Heart left ventricle (tissue), 16 donors: ENCODE measurements around the gene PLEKHA1. TPM values are rescaled to one million over a fixed set of nuclear protein-coding genes. Genes with fewer than 3 reads are reported as not detected.

Experiments used
- ATAC-seq, 4 donors: fragments of 200-7000 bp; cut with Tn5 transposase; one replicate each; pipeline ENCODE4 v1.9.1; 2020 to 2022; ENCODE audit warnings: moderate library complexity in 4 of 4, mild to moderate bottlenecking in 3 of 4, moderate number of reproducible peaks in 1 of 4
- DNase-seq, 5 donors: peaks; one replicate each; pipeline ENCODE4 v3.0.0-alpha.2; 2020
- H3K27ac ChIP-seq, 12 donors: fragments of 200-600 bp; sonication (generic) in 4 of 12; one replicate each; pipeline versions ENCODE4 v1.5.0 to v1.8.0; 2016 to 2022; ENCODE audit warnings: mild to moderate bottlenecking in 2 of 12
- H3K27me3 ChIP-seq, 9 donors: fragments of 200-600 bp; sonication (generic) in 2 of 9; one replicate each; pipeline versions ENCODE4 v1.5.1 to v1.8.0; 2016 to 2022; ENCODE audit warnings: mild to moderate bottlenecking in 3 of 9
- H3K36me3 ChIP-seq, 9 donors: fragments of 200-600 bp; sonication (generic) in 2 of 9; one replicate each; pipeline versions ENCODE4 v1.5.0 to v1.8.0; 2018 to 2022; ENCODE audit warnings: mild to moderate bottlenecking in 2 of 9
- H3K4me1 ChIP-seq, 12 donors: fragments of 200-600 bp; sonication (generic) in 4 of 12; one replicate each; pipeline versions ENCODE4 v1.5.0 to v1.8.0; 2016 to 2022; ENCODE audit warnings: mild to moderate bottlenecking in 3 of 12
- H3K4me3 ChIP-seq, 12 donors: fragments of 200-600 bp; sonication (generic) in 4 of 12; one replicate each; pipeline versions ENCODE4 v1.5.0 to v1.8.0; 2017 to 2022; ENCODE audit warnings: mild to moderate bottlenecking in 9 of 12, moderate library complexity in 4 of 12
- H3K9me3 ChIP-seq, 12 donors: fragments of 200-600 bp; sonication (generic) in 4 of 12; one replicate each; pipeline versions ENCODE4 v1.5.0 to v1.8.0; 2016 to 2022; ENCODE audit warnings: mild to moderate bottlenecking in 1 of 12
- CTCF ChIP-seq, 12 donors: fragments of 200-600 bp; sonication (generic) in 4 of 12; IDR thresholded peaks; one replicate each; pipeline versions ENCODE4 v1.5.0 to v1.8.0; 2018 to 2022; ENCODE audit warnings: antibody characterized with exemption in 12 of 12, mild to moderate bottlenecking in 5 of 12
- POLR2A ChIP-seq, 2 donors: fragments of 450-650 bp; IDR thresholded peaks; one replicate each; pipeline ENCODE4 v1.6.1; 2017; ENCODE audit warnings: antibody characterized with exemption in 2 of 2, mild to moderate bottlenecking in 2 of 2, moderate library complexity in 2 of 2
- WGBS, 4 donors: extraction: QIAGEN DNeasy Blood & Tissue Kit in 2 of 4; methylation state at CpG; one replicate each; pipeline versions ENCODE4 v1.1.5 to v1.1.7; 2013 to 2018; 5-methylcytosine and 5-hydroxymethylcytosine counted together
- intact Hi-C, 10 donors: fragments of 100-400 bp; cut with DNase I; formaldehyde crosslinking; loops; one replicate each; pipeline versions ENCODE4 v1.11.1 to v1.14.2; 2022
- polyA plus RNA-seq, 2 donors: library from polyadenylated mRNA; stranded (reverse); fragments of 200-250 nt; gene quantifications; one replicate each; pipeline ENCODE4 v1.2.3, GENCODE V29; 2013
- total RNA-seq, 9 donors: library from RNA; depleted of rRNA in 2 of 9; stranded (reverse); fragments of >200 nt in 2 of 9; fragmentation: NEBNext Ultra II Directional in 3 of 9; extraction: Animal tissue kit (Norgen Biotek cat#: 25700) in 3 of 9; gene quantifications; one replicate each; pipeline versions ENCODE4 v1.1.0 to v1.2.4, GENCODE V29; 2016 to 2023
- donor health status: ischemic (EF 13 %, LVEDD 7.1; RV severe dilation, severe dysfunction).
- donor health status: healthy with polysubstance abuse.
- donor health status: DM: no; HTN: yes; CAD: no.
- donor health status: DM: no; HTN: no; CAD: no.
- donor health status: ischemic (EF 25% LVEDD 6.9; RV normal size, moderate dysfunction).
- donor health status: ischemic (EF 25% LVEDD 5.7; RV mildly dilated, moderate dysfunction).
- donor health status: healthy.
- donor health status: DM: yes; HTN: yes; CAD: no.
- donor health status: ischemic (EF 35%, LVEDD 5.7; RV mildly dilated, moderate dysfunction).
- donor health status: nonischemic (EF 11% LVEDD 7.7; RV severe dilation, severe dysfunction).
- donor health status: DM: yes; HTN: yes; CAD: no.
- donor health status: PGD.
- donor health status: ischemic (EF 29% LVEDD 5.4; RV normal size, mild dysfunction).
- donor health status: nonischemic (EF 23%, LVEDD 6.1; RV moderate dilation, normal function).

Gene PLEKHA1
- total and polyA plus RNA-seq, 11 donors: 14.1 to 70.6 (median 43.3) TPM

- no peak for ATAC-seq
- 74 to 88% (median 77%) methylated on average over 4 of the region's 4 CpGs for WGBS, 4 donors
- intact Hi-C loops: no loop called here
These were observed 41.5 kb upstream of the PLEKHA1 start for GRCh38 chr10:122333037-122333436.

GRCh38 chr10:122336332-122336731 lies 38.2 kb upstream of the PLEKHA1 start:
- Histone ChIP-seq H3K27ac (no peak overlapping the region), H3K36me3 (no peaks in the 10 kb centered on the region), H3K4me3 (no peak overlapping the region), H3K9me3 (no peaks in the 10 kb centered on the region), H3K4me1 (peaks cover 0 to 23% (median 5%) of the 10 kb centered on the region in 12 donors), H3K27me3 (no peaks in the 10 kb centered on the region)
- no peak for ATAC-seq
- DNase-seq: no peak
- no peak for TF ChIP-seq POLR2A (IDR thresholded peaks at IDR 0.05)
- TF ChIP-seq CTCF (IDR thresholded peaks at IDR 0.05): no peak
- WGBS, 4 donors: 87 to 96% (median 91%) methylated on average over 10 of the region's 10 CpGs
- intact Hi-C loops: loop anchor here in 1 of 10 donors (5.0 kb wide), 1 partner anchor 34 kb away; no protein-coding TSS in a partner anchor

More at GRCh38 chr10:122333037-122333436, 41.5 kb upstream of the PLEKHA1 start:
- TF ChIP-seq CTCF (IDR thresholded peaks at IDR 0.05): no peak
- TF ChIP-seq POLR2A (IDR thresholded peaks at IDR 0.05): no peak
- H3K4me1 ChIP-seq: no peaks in the 10 kb centered on the region
- no peaks in the 10 kb centered on the region for H3K9me3 ChIP-seq
- no peaks in the 10 kb centered on the region for H3K36me3 ChIP-seq
- no peak overlapping the region for H3K4me3 ChIP-seq
- no peak overlapping the region for H3K27ac ChIP-seq
- no peak for DNase-seq
- H3K27me3 ChIP-seq: no peaks in the 10 kb centered on the region

- intact Hi-C loops: loop anchor here in 1 of 10 donors (5.0 kb wide), 1 partner anchor 35 kb away; no protein-coding TSS in a partner anchor
- Histone ChIP-seq H3K27me3 (no peaks in the 10 kb centered on the region), H3K27ac (no peak overlapping the region), H3K4me3 (no peak overlapping the region), H3K36me3 (no peaks in the 10 kb centered on the region), H3K4me1 (peaks cover 0 to 29% (median 7%) of the 10 kb centered on the region in 12 donors), H3K9me3 (no peaks in the 10 kb centered on the region)
- DNase-seq (no peak), ATAC-seq (no peak)
- TF ChIP-seq CTCF (IDR thresholded peaks at IDR 0.05): no peak
- TF ChIP-seq POLR2A (IDR thresholded peaks at IDR 0.05): no peak
- WGBS, 4 donors: 77 to 87% (median 82%) methylated on average over 3 of the region's 3 CpGs
These were observed 37.5 kb upstream of the PLEKHA1 start for GRCh38 chr10:122336961-122337360.

- H3K9me3 ChIP-seq: no peaks in the 10 kb centered on the region
- WGBS, 4 donors: 77 to 89% (median 85%) methylated on average over 15 of the region's 15 CpGs
- intact Hi-C loops: loop anchor here in 2 of 10 donors (2.0 to 5.0 kb wide), 2 partner anchors 37 to 98 kb away; no protein-coding TSS in a partner anchor
- no peaks in the 10 kb centered on the region for H3K27me3 ChIP-seq
- ATAC-seq (peak in 3 of 4 donors; percentile 6 to 33 (median 22)), DNase-seq (no peak)
- H3K4me3 ChIP-seq: no peak overlapping the region
- H3K4me1 ChIP-seq: peaks cover 0 to 39% (median 7%) of the 10 kb centered on the region in 12 donors
- no peaks in the 10 kb centered on the region for H3K36me3 ChIP-seq
- TF ChIP-seq CTCF (IDR thresholded peaks at IDR 0.05) (no peak), POLR2A (IDR thresholded peaks at IDR 0.05) (no peak)
- H3K27ac ChIP-seq: peak overlapping the region in 2 of 12 donors; percentile 23 to 40
These were observed 35.7 kb upstream of the PLEKHA1 start for GRCh38 chr10:122338609-122339441.
